D721Med (cell line): ENCODE measurements around the gene KLHL33.

Experiments
- DNase-seq: peaks from one replicate; pipeline ENCODE4 v3.0.0; 2011; ENCODE audit warnings: low spot score; ENCODE audit not compliant: insufficient read length
- FAIRE-seq: peaks from 2 replicates; lab custom pipeline; 2011; peaks lifted over from hg19 to GRCh38; lab: Jason Lieb, UNC
- TF ChIP-seq, protein P1 (sequence below): IDR thresholded peaks from 2 replicates; pipeline ENCODE4 v1.5.1; 2012; ENCODE audit warnings: mild to moderate bottlenecking, control low read depth; ENCODE audit not compliant: insufficient read depth; ENCODE audit errors: missing control alignments

Gene KLHL33

DNA sequence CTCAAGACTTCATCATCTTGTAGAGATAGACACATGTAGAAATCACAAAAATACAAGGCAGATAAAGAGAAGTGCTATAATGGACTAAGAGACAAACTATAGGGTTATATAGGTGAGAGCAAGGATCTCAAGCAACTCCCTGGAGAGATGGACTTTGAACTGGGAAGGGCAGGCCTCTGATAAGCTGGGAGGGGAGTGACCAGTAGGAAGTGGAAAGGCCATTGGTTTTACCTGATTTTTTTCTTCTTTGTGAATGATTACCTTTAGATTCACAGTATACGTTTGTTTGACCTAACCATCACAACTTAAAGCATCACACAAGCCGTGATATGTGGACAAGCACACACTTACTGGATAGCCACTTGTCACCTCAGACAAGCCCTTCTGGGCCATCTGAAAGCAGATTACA, 17.5 kb downstream of the KLHL33 start:
- no peak for DNase-seq
- FAIRE-seq = no peak
- TF ChIP-seq, protein P1, sequence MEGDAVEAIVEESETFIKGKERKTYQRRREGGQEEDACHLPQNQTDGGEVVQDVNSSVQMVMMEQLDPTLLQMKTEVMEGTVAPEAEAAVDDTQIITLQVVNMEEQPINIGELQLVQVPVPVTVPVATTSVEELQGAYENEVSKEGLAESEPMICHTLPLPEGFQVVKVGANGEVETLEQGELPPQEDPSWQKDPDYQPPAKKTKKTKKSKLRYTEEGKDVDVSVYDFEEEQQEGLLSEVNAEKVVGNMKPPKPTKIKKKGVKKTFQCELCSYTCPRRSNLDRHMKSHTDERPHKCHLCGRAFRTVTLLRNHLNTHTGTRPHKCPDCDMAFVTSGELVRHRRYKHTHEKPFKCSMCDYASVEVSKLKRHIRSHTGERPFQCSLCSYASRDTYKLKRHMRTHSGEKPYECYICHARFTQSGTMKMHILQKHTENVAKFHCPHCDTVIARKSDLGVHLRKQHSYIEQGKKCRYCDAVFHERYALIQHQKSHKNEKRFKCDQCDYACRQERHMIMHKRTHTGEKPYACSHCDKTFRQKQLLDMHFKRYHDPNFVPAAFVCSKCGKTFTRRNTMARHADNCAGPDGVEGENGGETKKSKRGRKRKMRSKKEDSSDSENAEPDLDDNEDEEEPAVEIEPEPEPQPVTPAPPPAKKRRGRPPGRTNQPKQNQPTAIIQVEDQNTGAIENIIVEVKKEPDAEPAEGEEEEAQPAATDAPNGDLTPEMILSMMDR = no peak

DNA sequence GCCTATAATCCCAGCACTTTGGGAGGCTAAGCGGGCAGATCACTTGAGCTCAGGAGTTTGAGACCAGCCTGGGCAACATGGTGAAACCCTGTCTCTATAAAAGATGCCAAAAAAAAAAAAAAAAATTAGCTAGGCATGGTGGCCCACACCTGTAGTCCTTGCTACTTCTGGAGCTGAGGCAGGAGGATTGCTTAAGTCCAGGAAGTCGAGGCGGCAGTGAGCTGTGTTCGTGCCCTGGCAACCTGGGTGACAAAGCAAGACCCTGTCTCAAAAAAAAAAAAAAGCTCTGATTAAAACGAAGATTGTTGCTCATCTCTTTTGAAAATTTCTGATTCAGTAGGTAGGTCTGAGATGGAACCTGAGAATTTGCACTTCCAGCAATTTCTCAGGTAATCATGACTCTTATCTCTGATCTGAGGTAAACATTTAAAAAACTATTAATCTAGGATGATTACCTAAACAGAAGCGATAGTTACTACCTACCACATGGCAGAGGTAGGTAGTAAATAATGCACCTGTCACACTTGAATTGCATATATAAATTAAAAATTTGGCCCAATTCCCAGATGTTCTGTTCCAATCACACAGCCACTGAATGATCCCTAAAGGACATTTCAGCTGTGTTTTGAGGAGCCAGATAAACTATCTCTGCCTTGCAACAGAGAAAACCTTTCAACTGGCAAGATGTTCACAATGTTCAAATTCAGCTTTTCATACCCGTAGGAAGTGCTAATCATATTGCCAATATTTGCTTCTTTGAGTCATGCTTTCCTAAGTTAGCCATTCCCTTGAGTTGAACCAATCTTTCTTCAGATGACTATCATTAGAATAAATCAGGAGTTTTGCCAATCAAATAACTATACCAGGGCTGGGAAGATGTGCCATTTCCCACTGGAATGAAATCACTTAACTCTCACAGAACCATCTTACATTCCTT, 18.4 kb downstream of the KLHL33 start:
- FAIRE-seq = no peak
- TF ChIP-seq, protein P1 = no peak
- DNase-seq = no peak

DNA sequence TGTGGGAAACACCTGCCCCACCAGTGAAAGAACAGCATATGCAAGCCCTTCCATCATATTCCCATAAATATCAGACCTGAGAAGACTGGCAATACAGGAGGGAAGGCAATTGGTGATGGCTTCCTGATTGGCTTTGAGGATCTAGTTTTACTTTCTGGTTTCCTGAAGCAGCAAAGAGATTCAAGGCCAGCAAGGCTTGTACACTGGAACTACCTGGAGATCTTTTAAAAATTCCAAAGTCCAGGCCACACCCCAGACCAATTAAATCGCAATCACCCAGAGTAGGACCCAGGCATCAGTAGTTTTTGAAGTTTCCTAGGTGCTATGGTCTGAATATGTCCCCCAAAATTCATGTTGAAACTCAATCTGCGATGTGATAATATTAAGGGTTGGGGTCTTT, 19.7 kb downstream of the KLHL33 start:
- TF ChIP-seq, protein P1 = no peak
- FAIRE-seq = no peak

DNA sequence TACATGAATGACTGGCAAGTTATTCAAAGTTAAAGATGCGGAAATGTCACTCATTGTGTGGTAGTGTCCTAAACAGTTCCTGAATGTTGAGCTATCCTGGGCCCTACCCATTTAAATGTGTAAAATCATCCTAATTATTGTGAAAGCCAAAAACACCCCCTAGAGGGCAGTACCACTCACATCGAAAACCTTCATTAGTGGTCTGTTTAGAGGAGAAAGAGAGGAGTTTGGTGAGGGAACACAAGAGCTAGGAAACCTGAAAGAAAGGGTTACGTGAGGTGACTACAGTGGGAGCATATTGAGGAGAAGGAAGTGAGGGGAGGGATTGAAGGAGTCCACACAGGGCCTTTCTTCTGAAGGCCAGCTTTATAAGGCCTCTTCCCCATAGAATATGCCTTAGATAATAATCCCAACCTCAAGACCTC, 20.2 kb downstream of the KLHL33 start:
- DNase-seq (no peak), FAIRE-seq (no peak)
- TF ChIP-seq, protein P1 = peak; percentile 68

More for the DNA sequence above, 19.7 kb downstream of the KLHL33 start:
- DNase-seq = no peak

DNA sequence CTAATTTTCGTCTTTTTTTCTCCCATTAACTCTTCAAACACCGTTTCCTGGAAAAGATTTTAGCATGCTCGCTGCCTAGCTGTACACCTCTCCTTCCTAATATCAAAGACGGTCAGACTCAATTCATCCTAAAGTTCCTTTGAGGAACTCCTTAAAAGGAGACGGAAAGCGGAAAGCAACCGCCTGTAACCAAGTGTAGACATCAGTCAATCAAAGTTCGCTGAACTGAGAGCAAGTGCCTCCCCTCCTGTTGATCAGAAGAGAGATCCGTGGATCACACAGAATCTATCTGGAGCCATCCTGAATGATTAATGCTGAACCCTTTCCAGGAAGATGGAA, 22.3 kb downstream of the KLHL33 start:
- FAIRE-seq (no peak), DNase-seq (no peak)
- TF ChIP-seq, protein P1 = no peak

DNA sequence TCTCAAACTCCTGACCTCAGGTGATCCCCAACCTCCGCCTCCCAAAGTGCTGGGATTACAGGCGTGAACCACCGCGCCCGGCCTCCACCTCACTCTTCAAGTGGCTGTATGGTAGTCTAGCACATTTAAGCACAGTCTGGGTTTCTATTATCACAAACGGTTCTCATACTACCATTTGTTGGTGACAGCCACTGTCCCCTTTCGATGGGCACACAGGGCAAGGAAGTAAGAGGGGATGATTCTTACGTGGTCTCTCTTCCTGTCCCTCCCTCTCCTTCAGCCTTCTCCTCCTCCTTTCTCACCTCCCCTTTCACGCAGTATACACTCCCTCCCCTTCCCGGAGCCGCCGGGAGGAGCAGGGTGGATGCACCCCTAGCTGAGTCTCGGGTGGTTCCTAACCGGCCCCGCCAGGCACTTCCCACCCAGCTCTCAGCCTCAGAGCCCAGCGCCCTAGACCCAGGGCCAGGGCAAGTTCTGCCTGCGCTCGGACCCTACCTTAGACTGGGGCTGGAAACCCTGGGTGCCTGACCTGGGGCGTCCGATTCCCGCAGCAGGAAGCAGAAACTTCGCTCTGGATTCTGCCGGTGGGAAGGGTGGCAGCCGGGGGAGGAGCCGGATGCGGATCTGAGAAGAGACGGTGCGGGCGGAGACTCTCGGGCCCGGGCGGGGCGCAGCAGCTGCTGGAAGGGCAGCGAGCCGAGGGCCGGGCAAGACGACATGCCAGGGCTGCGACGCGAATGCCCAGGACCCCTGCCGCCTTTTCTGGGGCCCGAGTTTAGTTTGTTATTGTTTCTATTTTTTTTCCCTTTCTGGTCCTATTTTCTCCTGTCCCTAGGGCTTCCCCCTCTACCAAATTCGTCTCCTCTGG, 22.9 kb downstream of the KLHL33 start, which contains the start of gene TEP1:
Gene TEP1 (minus strand): TSS at position 626 of the 868 bp plus-strand sequence. CDS start 5,062 bp downstream, outside the sequence.
- DNase-seq (peak; percentile 50), FAIRE-seq (no peak)
- TF ChIP-seq, protein P1 = no peak
